Activated T-helper 2 cell treated with anti-CD3 and anti-CD28 coated beads, Interferon-gamma antibody, Interleukin-2, Interleukin-4, amounts not matched to agents 10 μg/mL and 5 μg/mL and 100 μg/mL, durations not matched to agents 14 hours and 24 hours and 36 hours (primary cell): ENCODE data around the gene BBS9. TPM values are rescaled to one million over a fixed set of nuclear protein-coding genes. Genes with fewer than 3 reads are reported as not detected.

Source experiments
- DNase-seq: peaks from one replicate; pipeline ENCODE4 v3.0.0; 2021; ENCODE audit warnings: low spot score
- H3K27ac Mint-ChIP-seq: one replicate; pipeline ENCODE4 v1.8.0; 2021; ENCODE audit warnings: mixed read lengths
- H3K27me3 Mint-ChIP-seq: one replicate; pipeline ENCODE4 v1.8.0; 2021; ENCODE audit warnings: low read depth, mixed read lengths
- H3K36me3 Mint-ChIP-seq: one replicate; pipeline ENCODE4 v1.8.0; 2021; ENCODE audit warnings: low read depth, mixed read lengths
- H3K4me1 Mint-ChIP-seq: one replicate; pipeline ENCODE4 v1.8.0; 2021; ENCODE audit warnings: low read depth, mixed read lengths
- H3K4me3 Mint-ChIP-seq: one replicate; pipeline ENCODE4 v1.8.0; 2021; ENCODE audit warnings: low read depth, mild to moderate bottlenecking, moderate library complexity, mixed read lengths
- H3K9me3 Mint-ChIP-seq: one replicate; pipeline ENCODE4 v1.8.0; 2021; ENCODE audit warnings: mixed read lengths
- intact Hi-C: fragments of 100-400 bp; cut with micrococcal nuclease; formaldehyde crosslinking; loops from one replicate; pipeline ENCODE4 v1.15.1; 2023
- total RNA-seq: library from RNA; stranded (reverse); gene quantifications from 2 replicates; pipeline ENCODE4 v1.2.3, GENCODE V29; 2022

The BBS9 gene
- total RNA-seq, 1 donor from 2014 or later: 6.8 TPM

DNA sequence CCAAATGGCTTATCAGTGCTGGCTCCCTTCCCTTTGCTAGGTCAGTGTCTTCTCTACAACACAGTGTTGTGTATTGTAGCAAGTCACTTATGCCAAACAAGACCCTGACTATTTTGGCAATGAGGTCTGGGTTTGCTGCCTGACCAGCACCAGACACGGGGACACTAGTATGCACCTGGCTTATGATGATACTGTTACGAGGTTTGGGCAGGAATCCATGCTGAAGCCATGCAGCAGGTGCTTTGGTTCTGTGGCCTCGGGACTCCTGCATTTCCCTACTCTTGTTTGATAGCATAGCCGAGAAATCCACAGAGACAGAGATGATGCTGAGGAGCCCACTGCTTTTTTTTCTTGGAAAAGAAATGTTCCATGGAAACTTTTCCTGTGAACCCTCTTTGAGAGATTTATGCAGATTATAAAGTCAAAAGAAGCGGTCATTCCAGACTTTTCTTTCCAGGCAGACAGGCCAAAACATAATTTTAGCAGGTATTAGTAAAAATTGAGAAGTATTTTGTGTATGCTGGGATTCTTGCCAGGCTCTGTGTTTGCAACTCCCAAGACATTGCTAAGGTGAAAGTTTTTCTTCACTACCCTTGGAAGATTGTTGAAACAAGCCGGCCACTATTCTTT, 291.1 kb downstream of the BBS9 start:
- Mint-ChIP-seq H3K9me3 (no peaks in the 10 kb centered on the region), H3K36me3 (no peaks in the 10 kb centered on the region), H3K4me1 (no peaks in the 10 kb centered on the region), H3K27me3 (no peaks in the 10 kb centered on the region), H3K4me3 (no peak overlapping the region), H3K27ac (no peak overlapping the region)
- intact Hi-C loops: no loop called here
- no peak for DNase-seq

- no peaks in the 10 kb centered on the region for H3K9me3 Mint-ChIP-seq
- no peak overlapping the region for H3K27ac Mint-ChIP-seq
- no peaks in the 10 kb centered on the region for H3K27me3 Mint-ChIP-seq
- no peaks in the 10 kb centered on the region for H3K36me3 Mint-ChIP-seq
- intact Hi-C loops: no loop called here
- H3K4me1 Mint-ChIP-seq: no peaks in the 10 kb centered on the region
- H3K4me3 Mint-ChIP-seq: no peak overlapping the region
- no peak for DNase-seq
These were observed 292.1 kb downstream of the BBS9 start for GRCh38 chr7:33421429-33421828.

- Mint-ChIP-seq H3K27ac (no peak overlapping the region), H3K4me3 (no peak overlapping the region), H3K27me3 (no peaks in the 10 kb centered on the region), H3K9me3 (no peaks in the 10 kb centered on the region), H3K36me3 (no peaks in the 10 kb centered on the region), H3K4me1 (no peaks in the 10 kb centered on the region)
- intact Hi-C loops: no loop called here
- DNase-seq: no peak
These were observed 292.8 kb downstream of the BBS9 start for GRCh38 chr7:33422141-33422540.

- H3K4me3 Mint-ChIP-seq: no peak overlapping the region
- no peak for DNase-seq
- H3K27ac Mint-ChIP-seq: no peak overlapping the region
- H3K4me1 Mint-ChIP-seq: no peaks in the 10 kb centered on the region
- intact Hi-C loops: no loop called here
- H3K9me3 Mint-ChIP-seq: no peaks in the 10 kb centered on the region
- no peaks in the 10 kb centered on the region for H3K27me3 Mint-ChIP-seq
- H3K36me3 Mint-ChIP-seq: no peaks in the 10 kb centered on the region
These were observed 293.7 kb downstream of the BBS9 start for GRCh38 chr7:33422825-33423645.

- Mint-ChIP-seq H3K9me3 (no peaks in the 10 kb centered on the region), H3K36me3 (no peaks in the 10 kb centered on the region)
- intact Hi-C loops: no loop called here
These were observed 294.3 kb downstream of the BBS9 start for GRCh38 chr7:33423646-33424020.

DNA sequence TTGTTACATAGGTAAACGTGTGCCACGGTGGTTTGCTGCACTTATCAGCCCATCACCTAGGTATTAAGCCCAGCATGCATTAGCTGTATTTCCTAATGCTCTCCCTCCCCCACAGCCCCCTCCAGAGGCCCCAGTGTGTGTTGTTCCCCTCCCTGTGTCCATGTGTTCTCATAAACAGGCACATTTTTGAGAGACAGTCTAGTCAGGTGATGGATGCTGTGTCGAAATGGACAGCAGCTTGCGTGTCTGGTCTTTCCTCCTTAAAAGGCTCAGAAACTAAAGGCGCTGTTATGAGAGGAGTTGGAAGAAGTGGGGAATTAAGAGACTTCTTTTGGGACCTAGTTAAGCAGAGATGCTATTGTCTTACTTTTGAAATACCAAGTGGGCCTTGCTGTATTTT, 296.0 kb downstream of the BBS9 start:
- Mint-ChIP-seq H3K9me3 (no peaks in the 10 kb centered on the region), H3K4me3 (no peak overlapping the region), H3K27me3 (no peaks in the 10 kb centered on the region), H3K36me3 (no peaks in the 10 kb centered on the region), H3K27ac (no peak overlapping the region), H3K4me1 (no peaks in the 10 kb centered on the region)
- intact Hi-C loops: no loop called here
- no peak for DNase-seq

More at GRCh38 chr7:33423646-33424020, 294.3 kb downstream of the BBS9 start:
- no peaks in the 10 kb centered on the region for H3K27me3 Mint-ChIP-seq
- no peak overlapping the region for H3K27ac Mint-ChIP-seq
- no peak overlapping the region for H3K4me3 Mint-ChIP-seq
- DNase-seq: no peak
- no peaks in the 10 kb centered on the region for H3K4me1 Mint-ChIP-seq

- intact Hi-C loops: no loop called here
- Mint-ChIP-seq H3K27ac (no peak overlapping the region), H3K9me3 (no peaks in the 10 kb centered on the region), H3K4me1 (no peaks in the 10 kb centered on the region), H3K4me3 (no peak overlapping the region), H3K36me3 (no peaks in the 10 kb centered on the region), H3K27me3 (no peaks in the 10 kb centered on the region)
- DNase-seq: no peak
These were observed 296.7 kb downstream of the BBS9 start for GRCh38 chr7:33425929-33426678.

- Mint-ChIP-seq H3K4me3 (no peak overlapping the region), H3K4me1 (no peaks in the 10 kb centered on the region), H3K9me3 (no peaks in the 10 kb centered on the region), H3K27me3 (no peaks in the 10 kb centered on the region), H3K36me3 (no peaks in the 10 kb centered on the region), H3K27ac (no peak overlapping the region)
- intact Hi-C loops: no loop called here
- no peak for DNase-seq
These were observed 299.1 kb downstream of the BBS9 start for GRCh38 chr7:33428415-33428814.

GRCh38 chr7:33431543-33431942, 302.2 kb downstream of the BBS9 start:
- no peak for DNase-seq
- no peaks in the 10 kb centered on the region for H3K9me3 Mint-ChIP-seq
- no peaks in the 10 kb centered on the region for H3K27me3 Mint-ChIP-seq
- H3K4me1 Mint-ChIP-seq: no peaks in the 10 kb centered on the region
- no peak overlapping the region for H3K4me3 Mint-ChIP-seq
- H3K36me3 Mint-ChIP-seq: no peaks in the 10 kb centered on the region
- intact Hi-C loops: no loop called here
- H3K27ac Mint-ChIP-seq: no peak overlapping the region

DNA sequence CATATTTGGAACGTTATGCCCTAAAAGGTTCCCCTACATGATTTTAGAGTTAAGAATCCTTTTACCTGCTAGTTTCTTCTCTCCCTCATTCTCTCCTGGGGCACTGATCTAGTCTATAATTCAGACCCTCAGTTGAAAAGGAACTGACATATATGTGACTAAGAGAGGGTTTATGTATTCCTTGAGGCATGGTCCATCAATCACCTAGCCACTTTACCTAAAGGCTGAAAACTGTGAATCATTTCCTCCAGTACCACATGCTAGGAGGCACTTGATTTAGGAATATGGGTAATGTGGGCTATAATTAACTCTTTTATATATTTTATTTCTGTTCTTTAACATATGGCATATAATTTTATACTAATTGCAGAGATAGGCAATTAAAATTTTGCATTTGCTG, 303.5 kb downstream of the BBS9 start:
- Mint-ChIP-seq H3K4me1 (no peaks in the 10 kb centered on the region), H3K4me3 (no peak overlapping the region), H3K36me3 (no peaks in the 10 kb centered on the region)

GRCh38 chr7:33433357-33433756, 304.0 kb downstream of the BBS9 start:
- H3K9me3 Mint-ChIP-seq: no peaks in the 10 kb centered on the region
- H3K4me3 Mint-ChIP-seq: no peak overlapping the region
- intact Hi-C loops: no loop called here

More for the DNA sequence above, 303.5 kb downstream of the BBS9 start:
- Mint-ChIP-seq H3K27ac (no peak overlapping the region), H3K9me3 (no peaks in the 10 kb centered on the region), H3K27me3 (no peaks in the 10 kb centered on the region)
- no peak for DNase-seq
- intact Hi-C loops: no loop called here

GRCh38 chr7:33444511-33444910, 315.1 kb downstream of the BBS9 start:
- Mint-ChIP-seq H3K27me3 (no peaks in the 10 kb centered on the region), H3K4me3 (no peak overlapping the region), H3K36me3 (no peaks in the 10 kb centered on the region), H3K4me1 (no peaks in the 10 kb centered on the region), H3K27ac (no peak overlapping the region), H3K9me3 (no peaks in the 10 kb centered on the region)
- no peak for DNase-seq
- intact Hi-C loops: no loop called here

More at GRCh38 chr7:33433357-33433756, 304.0 kb downstream of the BBS9 start:
- DNase-seq: no peak
- Mint-ChIP-seq H3K27me3 (no peaks in the 10 kb centered on the region), H3K27ac (no peak overlapping the region), H3K4me1 (no peaks in the 10 kb centered on the region), H3K36me3 (no peaks in the 10 kb centered on the region)

DNA sequence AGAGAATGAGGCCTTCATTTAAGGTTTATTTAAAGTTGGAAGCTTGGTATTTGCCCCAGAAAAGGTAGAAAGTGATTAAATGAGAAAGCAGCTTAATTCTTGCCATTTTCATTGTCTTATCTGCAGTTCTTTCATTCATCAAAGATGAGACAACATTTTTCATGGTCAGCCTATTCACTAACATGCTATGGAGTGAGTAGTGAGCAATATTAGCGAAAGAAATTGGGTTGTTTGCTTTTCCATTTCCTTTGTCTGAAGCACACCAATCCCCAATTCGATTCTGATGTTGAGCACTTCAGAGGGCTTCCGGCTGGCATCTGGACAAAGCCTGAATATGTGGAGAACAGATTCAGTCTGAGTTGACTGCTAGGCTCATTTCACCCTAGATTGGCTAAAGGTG, 317.2 kb downstream of the BBS9 start:
- no peaks in the 10 kb centered on the region for H3K27me3 Mint-ChIP-seq
- no peak for DNase-seq
- intact Hi-C loops: no loop called here

More for the DNA sequence above, 317.2 kb downstream of the BBS9 start:
- H3K27ac Mint-ChIP-seq: no peak overlapping the region
- H3K4me3 Mint-ChIP-seq: no peak overlapping the region
- no peaks in the 10 kb centered on the region for H3K36me3 Mint-ChIP-seq
- H3K9me3 Mint-ChIP-seq: no peaks in the 10 kb centered on the region
- no peaks in the 10 kb centered on the region for H3K4me1 Mint-ChIP-seq
